GM21529 (cell line): ENCODE data around the gene TOMT.

ENCODE experiments used
- ATAC-seq: cut with Tn5 transposase; IDR thresholded peaks from one replicate; pipeline ENCODE4 v1.9.1; 2021; ENCODE audit not compliant: unreplicated experiment

TOMT gene, protein sequence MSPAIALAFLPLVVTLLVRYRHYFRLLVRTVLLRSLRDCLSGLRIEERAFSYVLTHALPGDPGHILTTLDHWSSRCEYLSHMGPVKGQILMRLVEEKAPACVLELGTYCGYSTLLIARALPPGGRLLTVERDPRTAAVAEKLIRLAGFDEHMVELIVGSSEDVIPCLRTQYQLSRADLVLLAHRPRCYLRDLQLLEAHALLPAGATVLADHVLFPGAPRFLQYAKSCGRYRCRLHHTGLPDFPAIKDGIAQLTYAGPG

GRCh38 chr11:72105888-72106287 is at the start of gene TOMT:
TOMT (plus strand) TSS chr11:72105924; CDS start chr11:72105952, 28 bp downstream.
- ATAC-seq: no peak

DNA sequence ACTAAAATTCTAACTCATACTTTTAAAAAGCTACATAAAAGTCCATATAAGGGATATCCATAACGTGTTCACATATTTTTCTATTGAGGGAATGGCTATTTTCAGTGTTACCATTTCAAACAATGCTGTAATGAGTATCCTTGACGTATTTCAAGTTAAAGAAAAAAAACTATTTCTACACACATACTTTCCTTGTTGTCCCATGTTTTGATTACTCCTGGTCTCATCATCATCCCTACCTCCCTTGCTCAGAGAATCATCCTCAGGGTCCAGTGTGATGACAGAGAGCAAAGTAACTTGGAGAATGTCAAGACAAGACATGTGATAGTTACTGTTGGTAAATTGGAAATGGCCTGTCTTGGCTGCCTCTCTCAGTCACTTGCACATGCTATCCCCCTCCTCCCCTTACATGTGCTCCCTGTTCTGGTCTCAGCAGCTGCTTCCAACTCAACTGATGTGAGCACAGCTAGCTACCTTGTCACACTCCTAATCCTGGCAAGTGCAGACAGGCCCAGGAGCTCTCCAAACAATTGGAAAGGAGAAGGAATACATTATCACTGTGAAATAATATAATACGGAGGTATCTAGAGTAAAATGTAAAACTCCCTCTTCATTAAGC is 47.2 kb upstream of the TOMT start:
- ATAC-seq: no peak

- no peak for ATAC-seq
Observed at GRCh38 chr11:72061739-72062396, 43.9 kb upstream of the TOMT start.

- ATAC-seq: no peak
Observed at GRCh38 chr11:72066855-72067254, 38.9 kb upstream of the TOMT start.

GRCh38 chr11:72067266-72067665 is 38.5 kb upstream of the TOMT start:
- ATAC-seq: no peak

GRCh38 chr11:72067676-72068075 is 38.0 kb upstream of the TOMT start:
- ATAC-seq: no peak

- ATAC-seq: peak; percentile 44
Observed at GRCh38 chr11:72069200-72069599, 36.5 kb upstream of the TOMT start.

- ATAC-seq: peak; percentile 77
Observed at GRCh38 chr11:72069787-72070251, 35.9 kb upstream of the TOMT start.

DNA sequence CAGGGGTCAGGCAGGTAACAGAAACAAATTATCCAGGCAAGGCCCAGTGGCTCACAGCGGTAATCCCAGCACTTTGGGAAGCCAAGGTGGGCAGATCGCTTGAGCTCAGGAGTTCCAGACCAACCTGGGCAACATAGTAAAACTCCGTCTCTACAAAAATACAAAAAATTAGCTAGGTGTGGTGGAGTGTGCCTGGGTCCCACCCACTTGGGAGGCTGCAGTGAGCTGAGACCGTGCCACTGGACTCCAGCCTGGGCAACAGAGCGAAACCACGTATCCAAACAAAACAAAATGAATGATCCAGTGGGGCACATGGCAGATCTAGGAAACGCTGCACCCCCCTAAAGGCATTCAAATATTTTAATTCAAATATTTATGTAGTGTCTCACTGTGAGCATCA is 35.2 kb upstream of the TOMT start:
- ATAC-seq: no peak

DNA sequence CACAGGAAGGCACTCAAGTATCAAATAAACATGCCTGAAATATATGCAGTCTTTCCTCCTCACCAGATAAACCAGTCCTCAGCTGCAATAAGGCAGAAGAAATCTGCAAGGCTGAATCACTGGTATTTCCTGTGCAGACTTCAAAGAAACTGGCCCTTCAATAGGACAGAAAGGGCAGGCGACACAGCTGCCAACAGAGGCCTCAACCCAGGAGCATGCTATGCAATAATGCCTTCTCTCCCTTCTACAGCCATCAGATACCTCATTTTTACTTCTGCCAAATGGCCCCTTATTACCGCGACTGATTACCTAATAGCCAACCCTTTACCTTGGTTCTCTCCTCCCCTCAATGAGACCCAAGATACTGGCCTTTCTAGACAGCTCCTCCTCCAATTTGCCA is 33.4 kb upstream of the TOMT start:
- ATAC-seq: no peak

- ATAC-seq: no peak
Observed at GRCh38 chr11:72075109-72075508, 30.6 kb upstream of the TOMT start.

DNA sequence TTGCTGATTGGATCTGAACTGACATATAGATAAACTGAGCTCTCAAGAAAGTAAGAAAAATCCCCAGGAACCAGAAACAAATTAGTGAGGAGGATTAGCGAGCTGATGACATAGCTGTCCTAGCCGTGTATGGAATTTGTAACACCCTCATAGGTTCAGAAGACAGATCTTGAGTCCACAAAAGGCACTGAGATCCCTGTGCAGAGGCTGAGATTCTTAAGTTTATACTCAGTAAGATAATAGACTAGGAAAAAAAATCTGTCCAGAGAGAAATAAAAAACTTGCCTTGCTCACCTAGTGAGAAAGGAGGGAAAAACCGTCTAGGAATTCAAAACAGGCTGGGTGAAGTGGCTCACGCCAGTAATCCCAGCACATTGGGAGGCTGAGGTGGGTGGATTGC is 30.0 kb upstream of the TOMT start:
- ATAC-seq: no peak

GRCh38 chr11:72078477-72078876 is 27.2 kb upstream of the TOMT start:
- ATAC-seq: no peak

- no peak for ATAC-seq
Observed at GRCh38 chr11:72079819-72080325, 25.9 kb upstream of the TOMT start.

GRCh38 chr11:72080326-72081183 is 25.2 kb upstream of the TOMT start, which contains the start of the genes LRRC51 and NUMA1:
LRRC51 (plus strand) TSS chr11:72080850; CDS start chr11:72089084, 8,234 bp downstream.
NUMA1 (minus strand) TSS chr11:72080542; CDS start chr11:72035943, 44,599 bp downstream.
- peak; percentile 93 for ATAC-seq

GRCh38 chr11:72081184-72081644 is 24.5 kb upstream of the TOMT start:
- no peak for ATAC-seq

DNA sequence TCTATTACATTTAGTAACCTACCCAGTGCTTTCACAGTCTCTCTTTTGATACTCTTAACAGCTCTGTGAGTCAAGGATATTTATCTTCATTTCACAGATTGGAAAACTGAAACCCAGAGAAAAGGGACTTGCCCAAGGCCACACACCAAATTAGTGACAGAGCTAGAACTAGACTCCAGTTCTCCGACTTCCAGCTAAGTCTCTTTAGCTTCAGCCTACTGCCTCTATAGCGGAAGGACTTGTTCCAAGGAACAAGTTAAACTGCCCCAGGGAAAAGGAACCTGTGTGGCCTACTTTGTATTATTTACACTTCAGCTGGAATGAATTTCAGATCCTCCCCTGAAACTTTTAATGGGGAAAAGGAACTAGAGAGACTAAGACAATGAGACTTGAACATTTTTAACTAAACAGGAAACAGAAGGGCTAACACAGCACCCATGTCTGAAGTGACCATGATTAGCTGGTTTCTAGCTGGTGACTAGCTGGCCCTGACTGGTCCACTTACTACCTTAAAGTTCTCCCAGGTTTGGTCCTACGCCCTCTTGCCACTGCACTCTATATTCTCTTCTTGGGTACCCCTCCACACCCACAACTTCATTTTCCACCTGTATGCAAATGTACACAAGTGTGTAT is 23.8 kb upstream of the TOMT start:
- ATAC-seq: no peak

GRCh38 chr11:72083414-72083813 is 22.3 kb upstream of the TOMT start:
- ATAC-seq: no peak

GRCh38 chr11:72084076-72084475 is 21.6 kb upstream of the TOMT start:
- ATAC-seq: no peak

DNA sequence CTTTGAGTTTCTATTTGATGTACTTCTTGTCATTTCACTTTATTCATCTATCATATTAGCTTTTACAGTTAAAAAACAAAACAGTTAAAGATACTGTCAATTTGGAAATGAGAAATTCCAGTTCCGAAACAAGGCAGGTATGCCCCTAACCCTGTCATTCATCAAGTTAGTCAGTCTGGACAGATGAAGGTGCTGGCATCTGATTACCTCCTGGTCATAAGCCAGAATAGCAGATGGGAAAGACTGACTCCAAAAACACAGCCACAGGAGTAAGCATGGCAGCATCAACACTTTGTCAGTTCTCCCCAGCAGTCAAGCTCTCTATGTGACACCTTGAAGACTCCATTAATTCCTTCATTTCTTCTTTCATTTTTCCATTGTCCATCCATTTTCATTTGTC is 20.8 kb upstream of the TOMT start:
- no peak for ATAC-seq
